H9 (cell line): ENCODE data around the gene TBC1D1. TPM values are rescaled to one million over a fixed set of nuclear protein-coding genes. Genes with fewer than 3 reads are reported as not detected.

Experiments used
- DNase-seq: peaks from one replicate; pipeline ENCODE4 v3.0.0-alpha.2; 2017
- H2AFZ ChIP-seq: one replicate; pipeline ENCODE4 v1.6.1; 2013; ENCODE audit warnings: mild to moderate bottlenecking, low read length, control low read depth, moderate library complexity
- H2AK5ac ChIP-seq: 2 replicates; pipeline ENCODE4 v1.6.1; 2013; ENCODE audit warnings: low read length, control low read depth, mixed read lengths; ENCODE audit not compliant: insufficient read length
- H2BK120ac ChIP-seq: one replicate; pipeline ENCODE4 v1.6.1; 2013; ENCODE audit warnings: low read depth, mild to moderate bottlenecking, low read length, control low read depth, inconsistent platforms; ENCODE audit not compliant: poor library complexity, severe bottlenecking
- H2BK12ac ChIP-seq: 2 replicates; pipeline ENCODE4 v1.6.1; 2013; ENCODE audit warnings: low read length, control low read depth, mixed read lengths, low read depth; ENCODE audit not compliant: insufficient read length
- H2BK15ac ChIP-seq: 2 replicates; pipeline ENCODE4 v1.6.1; 2013; ENCODE audit warnings: low read depth, low read length, control low read depth
- H2BK20ac ChIP-seq: one replicate; pipeline ENCODE4 v1.6.1; 2013; ENCODE audit warnings: low read depth, mild to moderate bottlenecking, low read length, control low read depth, inconsistent platforms; ENCODE audit not compliant: poor library complexity, severe bottlenecking
- H2BK5ac ChIP-seq: 2 replicates; pipeline ENCODE4 v1.6.1; 2013; ENCODE audit warnings: low read length, control low read depth, mixed read lengths; ENCODE audit not compliant: insufficient read length
- H3K14ac ChIP-seq: 2 replicates; pipeline ENCODE4 v1.6.1; 2013; ENCODE audit warnings: low read length, control low read depth; ENCODE audit not compliant: insufficient read depth
- H3K18ac ChIP-seq: 2 replicates; pipeline ENCODE4 v1.6.1; 2013; ENCODE audit warnings: low read depth, mild to moderate bottlenecking, mixed read lengths, low read length, control low read depth; ENCODE audit not compliant: insufficient read length
- H3K23ac ChIP-seq: 2 replicates; pipeline ENCODE4 v1.6.1; 2013; ENCODE audit warnings: low read length, control low read depth, mixed read lengths, low read depth; ENCODE audit not compliant: insufficient read length
- H3K23me2 ChIP-seq: 2 replicates; pipeline ENCODE4 v1.6.1; 2013; ENCODE audit warnings: low read depth, mild to moderate bottlenecking, mixed read lengths, low read length, control low read depth; ENCODE audit not compliant: insufficient read length, poor library complexity, severe bottlenecking
- H3K27ac ChIP-seq: 2 replicates; pipeline ENCODE4 v1.5.1; 2013; ENCODE audit warnings: low read length, control low read depth, mixed read lengths, low read depth; ENCODE audit not compliant: insufficient read length
- H3K27me3 ChIP-seq: 2 replicates; pipeline ENCODE4 v1.6.1; 2013; ENCODE audit warnings: low read length, control low read depth, inconsistent platforms; ENCODE audit not compliant: insufficient read depth
- H3K4ac ChIP-seq: 2 replicates; pipeline ENCODE4 v1.6.1; 2013; ENCODE audit warnings: low read depth, mild to moderate bottlenecking, control low read depth, inconsistent platforms, low read length, moderate library complexity
- H3K4me1 ChIP-seq: 2 replicates; pipeline ENCODE4 v1.6.1; 2013; ENCODE audit warnings: low read length, control low read depth, inconsistent platforms; ENCODE audit not compliant: insufficient read depth
- H3K4me2 ChIP-seq: 2 replicates; pipeline ENCODE4 v1.6.1; 2013; ENCODE audit warnings: low read length, control low read depth, mixed read lengths; ENCODE audit not compliant: insufficient read length, insufficient read depth
- H3K56ac ChIP-seq: 2 replicates; pipeline ENCODE4 v1.6.1; 2013; ENCODE audit warnings: low read depth, mild to moderate bottlenecking, mixed read lengths, low read length, control low read depth; ENCODE audit not compliant: insufficient read length
- H3K79me1 ChIP-seq: 2 replicates; pipeline ENCODE4 v1.6.1; 2013; ENCODE audit warnings: low read depth, mild to moderate bottlenecking, moderate library complexity, low read length, control low read depth, inconsistent platforms; ENCODE audit not compliant: insufficient read depth, poor library complexity, severe bottlenecking
- H3K79me2 ChIP-seq: 2 replicates; pipeline ENCODE4 v1.6.1; 2013; ENCODE audit warnings: low read length, control low read depth, inconsistent platforms; ENCODE audit not compliant: insufficient read depth
- H3K9ac ChIP-seq: 2 replicates; pipeline ENCODE4 v1.6.1; 2013; ENCODE audit warnings: low read length, control low read depth, mixed read lengths; ENCODE audit not compliant: insufficient read length; ENCODE audit errors: extremely low read depth
- H3K9me3 ChIP-seq: one replicate; pipeline ENCODE4 v1.6.1; 2013; ENCODE audit warnings: low read depth, low read length, inconsistent platforms; ENCODE audit not compliant: control insufficient read depth
- H3T11ph ChIP-seq: one replicate; pipeline ENCODE4 v1.6.1; 2013; ENCODE audit warnings: mild to moderate bottlenecking, low read length, control low read depth, inconsistent platforms
- H4K20me1 ChIP-seq: one replicate; pipeline ENCODE4 v1.6.1; 2013; ENCODE audit not compliant: control insufficient read depth, insufficient read length, insufficient read depth
- H4K5ac ChIP-seq: 2 replicates; pipeline ENCODE4 v1.6.1; 2013; ENCODE audit warnings: low read depth, mild to moderate bottlenecking, mixed read lengths, low read length, control low read depth; ENCODE audit not compliant: insufficient read length
- H4K8ac ChIP-seq: replicated peaks from 2 replicates; pipeline ENCODE4 v1.6.1; 2013; ENCODE audit warnings: low read length, control low read depth, mixed read lengths, low read depth; ENCODE audit not compliant: insufficient read length
- H4K91ac ChIP-seq: 2 replicates; pipeline ENCODE4 v1.6.1; 2013; ENCODE audit warnings: low read depth, mild to moderate bottlenecking, moderate library complexity, mixed read lengths, low read length, control low read depth; ENCODE audit not compliant: insufficient read length
- H3K27ac Mint-ChIP-seq, 3 experiments: 2 replicates in 2 of 3; 3 replicates in 1 of 3; pipeline ENCODE4 v1.8.0; 2020 to 2021; ENCODE audit warnings: mixed read lengths in 3 of 3, mild to moderate bottlenecking in 1 of 3, moderate library complexity in 1 of 3
- H3K27me3 Mint-ChIP-seq: 2 replicates; pipeline ENCODE4 v1.8.0; 2021; ENCODE audit warnings: low read depth, mild to moderate bottlenecking, moderate library complexity, mixed read lengths
- H3K36me3 Mint-ChIP-seq, 3 experiments: 2 replicates in 2 of 3; 3 replicates in 1 of 3; pipeline ENCODE4 v1.8.0; 2020 to 2021; ENCODE audit warnings: low read depth in 3 of 3, mixed read lengths in 3 of 3; ENCODE audit not compliant: insufficient read depth in 1 of 3
- H3K4me1 Mint-ChIP-seq, 2 experiments: 2 replicates each; pipeline ENCODE4 v1.8.0; 2020; ENCODE audit warnings: mixed read lengths in 2 of 2
- H3K4me3 Mint-ChIP-seq, 2 experiments: 2 replicates in 1 of 2; 3 replicates in 1 of 2; pipeline ENCODE4 v1.8.0; 2020 to 2021; ENCODE audit warnings: mild to moderate bottlenecking in 2 of 2, mixed read lengths in 2 of 2, moderate library complexity in 1 of 2
- H3K9me3 Mint-ChIP-seq, 2 experiments: 2 replicates in 1 of 2; 3 replicates in 1 of 2; pipeline ENCODE4 v1.8.0; 2020; ENCODE audit warnings: mild to moderate bottlenecking in 2 of 2, mixed read lengths in 2 of 2, moderate library complexity in 1 of 2
- CTCF ChIP-seq: fragments of 200-600 bp; sonication (generic); conservative IDR thresholded peaks from 3 replicates; pipeline ENCODE4 v1.8.0; 2021; ENCODE audit warnings: antibody characterized with exemption, mild to moderate bottlenecking
- WGBS: extraction: QIAGEN DNeasy Blood & Tissue Kit; methylation state at CpG from one replicate; pipeline ENCODE4 v1.1.7; 2013; ENCODE audit warnings: missing lambda C conversion rate, low lambda C conversion rate, mixed read lengths; ENCODE audit not compliant: insufficient read length; ENCODE audit errors: extremely low coverage; 5-methylcytosine and 5-hydroxymethylcytosine counted together
- total RNA-seq: library from RNA; stranded (reverse); gene quantifications from 2 replicates; pipeline ENCODE4 v1.2.1, GENCODE V29; 2021

TBC1D1 gene
- total RNA-seq, 1 experiment from 2014 or later, result 109 TPM

DNA sequence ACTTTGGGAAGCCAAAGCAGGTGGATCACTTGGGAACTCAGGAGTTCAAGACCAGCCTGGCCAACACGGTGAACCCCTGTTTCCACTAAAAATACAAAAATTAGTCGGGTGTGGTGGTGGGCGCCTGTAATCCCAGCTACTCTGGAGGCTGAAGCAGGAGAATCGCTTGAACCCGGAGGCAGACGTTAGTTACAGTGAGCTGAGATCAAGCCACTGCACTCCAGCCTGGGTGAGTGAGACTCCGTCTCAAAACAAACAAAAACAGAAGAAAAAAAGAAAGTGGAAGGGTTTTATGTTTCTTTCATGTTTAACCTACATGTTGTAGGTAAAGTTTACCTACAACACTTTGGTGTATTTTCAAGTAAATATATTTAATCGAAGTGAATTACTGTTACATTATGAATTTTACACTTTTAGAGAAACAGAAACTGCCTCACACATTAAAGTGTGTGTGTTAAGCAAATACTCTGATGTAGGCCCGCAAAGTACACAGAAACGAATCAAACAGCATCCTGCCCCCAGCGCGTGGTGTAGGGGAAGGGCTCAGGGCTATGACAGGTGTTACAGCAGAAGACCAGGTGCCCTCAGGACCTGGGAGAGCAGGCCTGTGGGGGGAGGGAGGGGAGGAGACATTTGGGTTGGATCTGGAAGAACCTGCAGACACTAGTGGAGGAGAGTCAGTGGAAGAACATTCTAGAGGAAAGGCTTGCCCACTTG lies 108.3 kb downstream of the TBC1D1 start:
- Histone ChIP-seq H3K18ac (peak overlapping the region; percentile 53), H3K27ac (no peak overlapping the region), H3K79me1 (no peaks in the 10 kb centered on the region), H2BK15ac (peak overlapping the region; percentile 83), H3K4me2 (no peak overlapping the region), H3K23me2 (no peaks in the 10 kb centered on the region), H3K9me3 (no peaks in the 10 kb centered on the region), H2AFZ (no peak overlapping the region), H3K4ac (no peak overlapping the region), H4K8ac (no peak overlapping the region), H2AK5ac (no peak overlapping the region), H3K23ac (no peak overlapping the region), H2BK20ac (no peak overlapping the region), H3K9ac (no peak overlapping the region), H2BK120ac (peak overlapping the region; percentile 30), H4K20me1 (no peaks in the 10 kb centered on the region), H4K5ac (no peak overlapping the region), H2BK12ac (no peak overlapping the region), H3K14ac (no peak overlapping the region; the same call in 1 of the 2 replicates), H3T11ph (no peak overlapping the region), H4K91ac (no peak overlapping the region), H3K27me3 (no peaks in the 10 kb centered on the region), H3K4me1 (peaks cover 5% of the 10 kb centered on the region; the same call in 1 of the 2 replicates), H3K79me2 (peaks cover 2% of the 10 kb centered on the region; the same call in 1 of the 2 replicates), H3K56ac (no peak overlapping the region), H2BK5ac (no peak overlapping the region)
- H3K27me3 Mint-ChIP-seq, result no peaks in the 10 kb centered on the region
- peaks cover 55 to 65% of the 10 kb centered on the region in 2 experiments for H3K4me1 Mint-ChIP-seq
- no peak for TF ChIP-seq CTCF
- peak overlapping the region in 2 of 3 experiments; percentile 65 to 89; a peak in 3 of 7 replicates for H3K27ac Mint-ChIP-seq
- no peak overlapping the region for H3K4me3 Mint-ChIP-seq
- no peak for DNase-seq
- no peaks in the 10 kb centered on the region for H3K9me3 Mint-ChIP-seq
- no CpG with 5 or more reads among the region's 12 CpGs for WGBS
- H3K36me3 Mint-ChIP-seq, result no peaks in the 10 kb centered on the region; a peak in 1 of 7 replicates
